NCI-H2196 (cell line): ENCODE data around the gene ABHD18.
"Not testable (repeated sequence)": the region's sequence is repeated elsewhere in the genome, so short reads cannot be mapped to it uniquely, and the experiment has no call there.

ENCODE experiments used
- DNase-seq: peaks from one replicate; lab custom pipeline; 2025; ENCODE audit not compliant: unreplicated experiment; lab: John Stamatoyannopoulos, UW

The ABHD18 gene

GRCh38 chr4:127988638-127989037, 23.4 kb downstream of the ABHD18 start:
- DNase-seq: no peak

- DNase-seq: no peak
Measured at GRCh38 chr4:127993151-127993550, 27.9 kb downstream of the ABHD18 start.

GRCh38 chr4:127995776-127996175, 30.6 kb downstream of the ABHD18 start:
- no peak for DNase-seq

- not testable (repeated sequence) for DNase-seq
Measured at GRCh38 chr4:127996521-127996920, 31.3 kb downstream of the ABHD18 start.

GRCh38 chr4:127997534-127998388, 32.6 kb downstream of the ABHD18 start:
- no peak for DNase-seq

- no peak for DNase-seq
Measured at GRCh38 chr4:128006592-128006991, 41.4 kb downstream of the ABHD18 start.

- no peak for DNase-seq
Measured at GRCh38 chr4:128009428-128009827, 44.2 kb downstream of the ABHD18 start.

GRCh38 chr4:128025319-128025718, 60.1 kb downstream of the ABHD18 start:
- DNase-seq: no peak

GRCh38 chr4:128029907-128030306, 64.7 kb downstream of the ABHD18 start:
- DNase-seq: no peak

- no peak for DNase-seq
Measured at GRCh38 chr4:128031756-128032384, 66.7 kb downstream of the ABHD18 start.

- no peak for DNase-seq
Measured at GRCh38 chr4:128039568-128039967, 74.4 kb downstream of the ABHD18 start.

- DNase-seq: not testable (repeated sequence)
Measured at GRCh38 chr4:128047019-128047418, 81.8 kb downstream of the ABHD18 start.

GRCh38 chr4:128047514-128047913, 82.3 kb downstream of the ABHD18 start:
- DNase-seq: not testable (repeated sequence)

- not testable (repeated sequence) for DNase-seq
Measured at GRCh38 chr4:128051229-128051628, 86.0 kb downstream of the ABHD18 start.

GRCh38 chr4:128054907-128055306, 89.7 kb downstream of the ABHD18 start:
- not testable (repeated sequence) for DNase-seq

- not testable (repeated sequence) for DNase-seq
Measured at GRCh38 chr4:128055441-128056206, 90.4 kb downstream of the ABHD18 start.

GRCh38 chr4:128056396-128056795, 91.2 kb downstream of the ABHD18 start:
- DNase-seq: no peak

- DNase-seq: no peak
Measured at GRCh38 chr4:128060121-128060698, 95.0 kb downstream of the ABHD18 start.

- peak; percentile 85 for DNase-seq
Measured at GRCh38 chr4:128060699-128061565, 95.7 kb downstream of the ABHD18 start, which contains the start of gene LARP1B. TSS of gene LARP1B (plus strand) at chr4:128061312. CDS start at chr4:128074952, 13,640 bp downstream.
